TTC549 (cell line): ENCODE data around the gene LRCOL1.

Experiments used
- FAIRE-seq: peaks from 2 replicates; lab custom pipeline; 2012; peaks lifted over from hg19 to GRCh38; lab: Jason Lieb, UNC

LRCOL1 gene

DNA sequence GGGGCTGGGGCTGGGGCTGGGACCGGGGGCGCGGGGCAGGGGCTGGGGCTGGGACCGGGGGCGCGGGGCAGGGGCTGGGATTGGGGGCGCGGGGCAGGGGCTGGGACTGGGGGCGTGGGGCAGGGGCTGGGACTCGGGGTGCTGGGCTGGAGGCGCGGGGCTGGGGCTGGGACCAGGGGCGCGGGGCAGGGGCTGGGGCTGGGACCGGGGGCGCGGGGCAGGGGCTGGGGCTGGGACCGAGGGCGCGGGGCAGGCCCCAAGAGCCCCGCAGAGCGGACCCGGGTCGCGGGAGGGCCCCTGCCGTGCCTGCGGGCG is 8.6 kb upstream of the LRCOL1 start:
- FAIRE-seq, result no peak

DNA sequence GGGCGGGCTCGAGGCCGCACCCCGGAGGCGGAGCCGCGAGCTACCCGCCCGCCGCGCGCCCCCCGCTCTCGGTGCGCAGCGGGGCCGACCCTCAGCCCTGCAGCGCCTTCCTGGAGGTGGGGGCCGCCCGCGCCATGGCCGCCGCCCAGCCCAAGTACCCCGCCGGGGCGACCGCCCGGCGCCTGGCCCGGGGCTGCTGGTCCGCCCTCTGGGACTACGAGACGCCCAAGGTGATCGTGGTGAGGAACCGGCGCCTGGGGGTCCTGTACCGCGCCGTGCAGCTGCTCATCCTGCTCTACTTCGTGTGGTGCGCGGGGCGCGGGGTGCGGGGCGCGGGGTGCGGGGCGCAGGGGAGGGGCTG is 8.3 kb upstream of the LRCOL1 start, which contains the start of gene P2RX2:
Gene P2RX2 (plus strand): TSS at position 94 of the 361 bp plus-strand sequence. CDS start 41 bp downstream, at position 135.
- FAIRE-seq, result no peak

DNA sequence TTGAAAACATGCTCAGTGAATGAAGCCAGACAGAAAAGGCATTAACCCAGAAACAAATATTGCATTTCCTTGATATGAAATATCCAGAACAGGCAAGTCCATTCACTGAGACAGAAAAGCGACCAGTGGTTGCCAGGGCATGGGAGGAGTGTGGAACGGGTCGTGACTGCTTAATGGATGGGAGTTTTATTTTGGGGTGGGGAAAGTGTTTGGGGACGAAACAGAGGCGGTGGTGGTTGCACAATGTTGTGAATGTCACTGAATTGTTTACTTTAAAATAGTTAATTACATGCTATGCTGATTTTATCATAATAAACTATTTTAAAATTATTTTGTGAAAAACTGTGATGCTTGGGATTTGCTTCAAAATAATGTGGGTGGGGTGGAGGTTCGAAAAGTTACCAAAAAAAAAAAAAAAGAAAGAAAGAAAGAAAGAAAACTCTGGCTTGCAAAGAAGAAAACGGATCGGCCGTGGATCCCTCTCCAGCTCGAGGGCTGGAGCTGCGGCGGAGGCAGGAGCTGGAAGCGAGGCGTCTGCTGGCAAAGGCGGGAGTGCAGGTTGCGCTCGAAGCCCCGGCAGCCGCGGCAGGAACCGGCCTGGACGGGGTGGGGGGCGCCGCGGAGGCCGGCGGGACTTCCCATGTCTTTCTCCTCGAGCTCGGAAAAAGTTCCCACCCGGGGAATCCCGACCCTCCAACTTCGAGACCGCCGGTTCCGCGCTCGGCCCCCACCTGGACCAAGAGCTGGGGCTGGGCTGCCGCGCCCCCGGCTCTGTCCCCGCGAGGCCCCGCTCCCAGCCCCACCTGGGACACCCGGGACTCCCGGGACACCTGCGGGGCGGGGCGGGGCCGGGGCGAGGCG is 7.7 kb upstream of the LRCOL1 start:
- FAIRE-seq, result no peak

GRCh38 chr12:132617135-132617701 is 6.8 kb upstream of the LRCOL1 start:
- FAIRE-seq, result no peak

- no peak for FAIRE-seq
Measured at GRCh38 chr12:132615579-132616038, 5.2 kb upstream of the LRCOL1 start.

DNA sequence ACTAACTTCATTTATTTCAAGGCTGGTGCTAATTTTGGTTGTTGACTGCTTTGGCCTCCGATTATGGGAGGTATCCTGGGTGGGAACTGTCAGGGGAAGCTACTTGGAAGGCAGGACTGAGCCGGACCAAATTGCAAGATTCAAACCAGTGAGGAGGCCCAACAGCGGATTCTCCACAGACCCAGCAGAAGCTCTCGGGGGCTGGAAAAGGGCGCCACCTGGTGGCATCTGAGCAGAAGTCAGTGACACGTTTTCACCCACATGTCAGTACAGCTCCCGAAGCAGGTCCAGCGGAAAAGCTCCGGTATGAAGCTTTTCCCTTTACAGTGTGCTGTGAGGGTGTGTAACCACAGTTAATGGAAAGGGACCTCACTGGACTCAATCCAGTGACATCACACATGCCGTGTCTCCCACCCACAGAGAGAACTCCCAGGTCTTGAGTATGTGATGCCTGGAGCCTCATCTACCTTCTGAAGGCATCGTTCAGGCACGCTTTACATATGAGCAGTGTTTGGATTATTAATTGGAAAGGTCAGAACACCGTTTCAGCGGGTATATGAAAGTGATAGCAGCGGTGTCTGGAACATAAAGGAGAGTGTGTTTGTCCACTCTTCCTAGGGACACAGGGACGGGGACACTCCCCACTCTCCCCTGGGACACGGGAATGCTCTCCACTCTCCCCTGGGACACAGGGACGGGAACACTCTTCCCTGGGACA is 4.6 kb upstream of the LRCOL1 start:
- peak; percentile 36 for FAIRE-seq

GRCh38 chr12:132614029-132614428 is 3.6 kb upstream of the LRCOL1 start:
- FAIRE-seq, result no peak

- FAIRE-seq, result no peak
Measured at GRCh38 chr12:132611620-132612019, 1.2 kb upstream of the LRCOL1 start.

GRCh38 chr12:132610866-132611602 is 652 bp upstream of the LRCOL1 start:
- FAIRE-seq, result no peak

DNA sequence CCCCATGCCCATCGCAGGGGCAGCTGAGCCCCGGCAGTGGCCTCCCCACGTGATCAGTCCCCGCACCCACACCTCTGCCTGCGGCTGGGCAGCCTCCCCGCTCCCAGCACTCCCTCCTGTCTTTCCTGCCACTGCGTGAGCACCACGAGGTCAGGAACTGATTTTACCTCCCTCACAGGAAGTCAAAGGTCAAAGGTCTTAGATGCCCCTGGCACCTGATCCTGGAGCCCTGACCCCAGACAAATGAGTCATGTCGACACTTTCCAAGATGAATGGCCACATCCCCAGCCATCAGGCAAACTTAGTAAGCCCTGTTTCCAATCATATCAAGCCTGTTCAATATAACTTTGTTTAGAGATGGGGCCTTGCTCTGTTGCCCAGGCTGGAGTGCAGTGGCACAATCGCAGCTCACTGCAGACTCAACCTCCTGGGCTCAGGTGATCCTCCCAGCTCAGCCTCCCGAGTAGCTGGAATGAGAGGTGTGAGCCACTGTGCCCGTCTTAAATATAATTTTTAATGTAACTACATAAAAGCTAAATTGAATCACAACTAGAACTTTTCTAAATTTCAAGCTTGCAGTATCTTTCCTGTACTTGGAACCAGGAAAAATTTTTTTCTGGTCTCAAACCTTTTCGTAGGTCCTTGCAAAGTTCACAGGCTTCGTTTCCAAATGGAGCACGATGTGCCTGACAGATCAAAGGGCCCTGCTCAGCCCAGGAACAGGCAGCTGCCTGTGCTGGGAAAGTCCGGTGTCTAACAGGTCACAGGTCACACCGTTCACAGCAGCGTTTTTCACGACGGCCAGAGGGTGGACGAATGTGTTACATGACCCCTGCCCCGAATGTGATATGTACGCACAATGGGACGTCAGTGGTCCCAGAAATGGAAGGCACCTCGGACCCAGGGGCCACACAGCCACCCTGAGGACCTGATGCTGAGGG is 1.9 kb downstream of the LRCOL1 start:
- FAIRE-seq, result no peak

GRCh38 chr12:132606927-132607326 is 3.5 kb downstream of the LRCOL1 start:
- FAIRE-seq, result no peak

DNA sequence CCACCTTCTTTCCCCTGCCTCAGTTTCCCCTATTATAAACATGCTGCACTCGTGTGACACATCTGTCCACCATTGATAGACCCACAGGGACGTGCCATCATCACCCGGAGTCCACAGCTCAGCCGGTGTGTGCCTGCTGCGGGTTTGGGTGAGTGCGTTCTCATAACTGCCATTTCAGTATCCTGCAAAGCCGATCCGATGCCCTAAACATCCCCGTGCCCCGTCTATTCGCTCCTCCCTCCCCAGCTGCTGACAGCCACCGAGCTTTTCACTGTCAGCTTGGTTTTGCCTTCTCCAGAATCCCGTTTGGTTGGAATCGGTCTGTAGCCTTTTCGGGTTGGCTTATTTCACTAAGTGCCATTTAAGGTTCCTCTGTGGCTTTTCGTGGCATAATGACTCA is 3.9 kb downstream of the LRCOL1 start:
- FAIRE-seq, result no peak

GRCh38 chr12:132605892-132606291 is 4.5 kb downstream of the LRCOL1 start:
- no peak for FAIRE-seq

DNA sequence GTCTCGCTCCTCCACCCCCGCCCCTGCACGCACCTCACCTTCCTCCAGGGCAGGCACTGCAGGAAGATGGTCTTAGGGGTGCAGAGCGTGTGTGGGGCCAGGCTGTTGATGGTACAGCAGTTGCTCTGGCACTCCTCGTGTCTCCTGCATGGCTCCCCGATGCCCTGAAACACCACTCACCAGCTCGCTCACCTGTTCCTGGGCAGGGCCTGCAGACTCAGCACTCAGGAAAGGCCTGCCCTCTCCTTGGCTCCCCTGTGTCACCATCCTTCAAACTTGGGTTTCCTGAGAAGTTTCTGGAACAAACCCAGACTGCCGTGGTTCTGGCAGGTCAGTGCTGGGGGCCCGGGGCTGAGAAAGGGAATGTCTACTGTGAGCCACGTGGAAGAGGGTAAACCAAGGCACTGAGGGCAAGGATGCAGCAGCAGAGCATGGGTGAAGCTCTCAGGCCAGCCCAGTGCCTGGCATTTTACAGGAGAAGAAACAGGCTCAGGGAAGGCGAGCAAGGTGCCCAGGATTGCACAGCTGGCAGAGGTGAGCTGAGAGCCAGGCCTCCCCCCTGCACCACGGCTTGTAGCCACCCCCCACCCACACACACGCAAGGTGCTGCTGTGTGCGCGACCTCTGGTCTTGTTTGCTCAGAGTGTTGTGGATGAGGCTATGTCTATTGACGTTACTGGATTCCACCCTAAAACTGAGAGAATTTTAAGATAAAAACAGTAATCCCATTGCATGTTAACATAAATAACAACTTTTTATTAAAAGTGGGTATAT is 5.5 kb downstream of the LRCOL1 start:
- no peak for FAIRE-seq

DNA sequence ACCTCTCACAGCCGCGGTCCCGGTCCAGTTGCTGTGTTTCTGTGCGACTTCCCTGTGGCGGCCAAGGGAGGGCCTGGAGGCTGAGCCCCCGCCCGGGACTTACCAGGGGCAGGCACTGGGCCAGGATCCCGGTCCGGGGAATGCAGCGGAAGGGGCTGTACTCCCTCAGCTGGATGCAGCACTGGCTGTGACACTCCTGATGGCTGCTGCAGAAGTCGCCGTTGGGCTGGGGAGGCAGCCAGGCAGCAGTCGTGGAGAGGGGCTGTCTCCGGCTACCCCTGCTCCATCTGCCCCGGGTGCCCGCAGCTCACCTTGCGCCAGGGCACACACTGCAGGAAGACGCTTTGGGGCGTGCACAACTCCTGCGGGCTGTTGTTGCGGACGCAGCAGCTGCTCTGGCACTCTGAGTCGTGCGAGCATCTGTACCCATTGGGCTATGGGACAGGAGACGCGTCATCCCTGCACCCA is 6.2 kb downstream of the LRCOL1 start:
- FAIRE-seq, result no peak

DNA sequence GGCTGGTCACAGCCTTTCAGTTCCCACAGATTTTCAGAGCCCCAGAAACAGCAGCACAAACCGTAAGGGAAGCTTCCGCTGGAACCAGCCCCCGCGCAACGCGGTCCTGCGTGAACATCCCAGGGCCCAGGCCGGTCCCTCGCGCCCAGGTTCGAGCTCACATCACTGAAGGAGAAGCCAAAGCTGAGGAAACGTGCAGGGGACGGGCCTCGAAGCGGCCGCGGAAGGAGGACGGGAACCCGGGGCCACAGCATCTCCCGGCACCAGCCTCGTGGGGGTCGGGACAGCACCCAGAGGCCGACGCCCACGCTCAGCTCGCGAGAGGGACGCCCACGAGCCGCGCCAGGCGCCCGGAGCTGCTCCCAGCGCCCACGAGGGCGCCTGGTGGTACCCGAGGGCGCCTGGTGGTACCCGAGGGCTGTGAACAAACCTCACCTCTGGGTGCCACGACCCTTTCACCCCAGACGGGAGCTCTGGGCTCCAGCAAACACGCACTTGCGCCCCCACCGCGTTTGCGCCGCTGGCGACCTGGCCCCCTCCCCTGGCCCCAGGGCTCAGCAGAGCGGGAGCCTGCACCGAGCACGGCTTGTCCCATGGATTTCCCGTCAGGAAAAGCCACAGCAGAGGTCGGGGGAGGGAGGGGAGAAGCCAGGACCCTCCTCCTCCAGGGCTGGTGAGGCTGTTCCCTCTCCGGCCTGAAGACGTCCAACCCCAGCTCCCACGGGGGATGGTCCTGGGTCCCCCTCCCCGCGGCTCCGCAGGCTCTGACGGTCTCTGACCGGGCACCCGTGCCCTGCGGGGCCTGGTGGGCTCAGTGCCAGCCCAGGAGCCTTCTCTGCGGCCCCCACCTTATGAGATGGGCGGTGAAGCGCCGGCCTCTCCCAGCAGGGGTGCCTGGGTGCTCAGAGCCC is 6.9 kb downstream of the LRCOL1 start:
- FAIRE-seq, result no peak

- no peak for FAIRE-seq
Measured at GRCh38 chr12:132602572-132603239, 7.7 kb downstream of the LRCOL1 start.

- no peak for FAIRE-seq
Measured at GRCh38 chr12:132601171-132601883, 9.1 kb downstream of the LRCOL1 start.
